DMS53 treated with DMSO at 0.1 percent for 48 hours (cell line): Measurements from ENCODE around the gene HTT-AS.

Experiments used
- DNase-seq: peaks from one replicate; lab custom pipeline; 2025; ENCODE audit not compliant: unreplicated experiment; lab: John Stamatoyannopoulos, UW

HTT-AS gene

DNA sequence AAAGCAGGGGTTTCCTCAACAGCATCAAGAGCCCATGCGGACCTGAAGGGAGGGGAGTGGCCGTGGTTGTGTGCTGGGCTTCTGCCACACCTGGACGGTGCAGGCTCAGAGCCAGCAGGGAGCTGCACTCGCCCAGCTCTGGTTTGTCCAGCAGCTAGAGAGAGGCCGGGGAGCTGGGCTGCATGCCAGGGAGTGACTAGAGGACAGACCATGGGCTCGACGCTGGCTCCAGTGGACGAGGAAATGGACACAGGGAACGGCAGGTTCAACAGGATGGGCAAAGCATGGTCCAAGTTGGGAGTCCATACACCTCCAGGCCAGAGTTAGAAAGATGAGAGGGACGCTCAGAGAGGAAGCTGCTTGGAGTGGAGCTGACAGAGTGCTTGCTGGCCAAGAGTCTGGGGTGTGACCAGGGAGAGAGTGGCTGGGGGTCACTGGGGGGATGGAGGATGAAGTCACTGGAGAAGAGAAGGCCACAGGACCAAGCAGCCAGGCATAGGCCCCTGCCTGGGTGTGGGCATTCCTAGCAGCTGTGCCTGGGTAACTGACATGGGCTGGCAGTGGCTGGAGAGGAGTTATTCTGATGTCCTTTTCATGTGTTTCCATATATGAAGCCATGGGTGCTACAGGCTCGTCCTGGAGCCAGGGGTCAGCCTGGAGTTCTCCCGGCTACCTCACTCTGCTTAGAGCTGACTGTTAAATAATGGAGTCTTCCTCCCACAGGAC, 42.8 kb downstream of the HTT-AS start:
- peak; percentile 29 for DNase-seq

DNA sequence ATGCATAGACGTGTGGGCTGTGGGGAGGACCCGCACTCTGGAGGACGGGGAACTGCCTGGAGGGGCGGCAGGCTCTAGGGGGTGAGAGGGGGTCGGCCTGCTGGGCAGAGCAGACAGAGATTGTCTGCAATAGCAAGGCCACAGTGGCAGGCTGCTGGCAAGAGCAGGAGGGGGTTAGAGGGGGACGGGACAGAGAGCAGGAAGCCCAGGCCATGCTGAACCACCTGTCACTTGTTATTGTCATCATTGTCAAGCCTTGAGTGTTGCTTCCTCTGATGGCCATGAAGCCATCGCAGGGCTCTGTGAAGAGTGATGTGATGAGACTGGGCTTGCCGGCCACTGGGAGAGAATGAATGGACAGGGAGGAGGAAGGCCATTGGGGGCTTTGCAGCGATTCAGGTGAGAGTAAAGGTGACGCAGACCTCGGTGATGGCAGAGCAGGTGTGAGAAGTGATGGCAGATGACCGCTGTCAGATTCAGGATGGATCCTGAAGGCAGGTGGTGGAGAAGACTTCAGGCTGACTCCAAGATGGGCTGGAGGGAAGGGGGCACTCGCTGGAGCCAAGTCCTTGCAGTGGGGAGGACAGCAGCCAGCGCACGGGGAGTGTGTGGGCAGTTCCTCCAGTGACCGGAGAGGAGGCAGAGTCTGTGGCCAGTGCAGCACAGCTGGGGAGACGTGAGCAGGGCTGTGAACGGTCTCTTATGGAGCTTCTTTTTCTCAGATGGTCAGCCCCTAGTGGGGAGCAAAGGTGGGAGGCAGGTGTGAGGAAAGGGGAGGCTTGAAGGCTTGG, 43.6 kb downstream of the HTT-AS start:
- no peak for DNase-seq

DNA sequence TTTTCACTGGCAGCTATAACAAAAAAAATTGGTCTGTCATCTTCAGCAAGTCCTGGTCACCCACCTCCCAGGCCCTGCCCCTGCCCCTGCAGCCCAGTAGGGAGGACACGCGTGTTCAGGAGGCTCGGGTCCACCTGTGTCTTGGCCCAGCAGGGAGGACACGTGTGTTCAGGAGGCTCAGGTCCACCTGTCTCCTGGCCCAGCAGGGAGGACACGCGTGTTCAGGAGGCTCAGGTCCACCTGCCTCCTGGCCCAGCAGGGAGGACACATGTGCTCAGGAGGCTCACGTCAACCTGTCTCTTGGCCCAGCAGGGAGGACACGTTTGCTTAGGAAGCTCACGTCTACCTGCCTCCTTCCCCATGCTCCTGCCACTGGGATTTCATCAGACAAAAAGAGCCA, 44.9 kb downstream of the HTT-AS start:
- no peak for DNase-seq

DNA sequence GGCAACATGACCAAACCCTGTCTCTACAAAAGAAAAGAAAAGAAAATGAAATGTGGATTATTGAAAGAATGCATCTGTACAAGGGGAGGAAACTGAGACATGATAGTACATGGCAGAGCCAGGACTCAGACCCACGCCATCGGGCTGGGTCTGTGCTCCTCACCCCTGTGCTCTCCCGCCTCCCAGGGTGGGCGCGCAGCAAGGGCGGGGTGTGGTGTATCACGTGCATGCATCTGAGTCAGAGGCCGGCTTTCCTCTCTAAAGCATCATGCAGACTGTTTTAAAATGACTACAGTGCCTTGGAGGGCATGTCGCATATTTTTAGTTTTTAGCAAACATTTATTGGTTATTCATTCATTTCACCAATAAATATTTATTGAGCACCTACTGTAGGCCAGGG, 47.8 kb downstream of the HTT-AS start:
- no peak for DNase-seq

DNA sequence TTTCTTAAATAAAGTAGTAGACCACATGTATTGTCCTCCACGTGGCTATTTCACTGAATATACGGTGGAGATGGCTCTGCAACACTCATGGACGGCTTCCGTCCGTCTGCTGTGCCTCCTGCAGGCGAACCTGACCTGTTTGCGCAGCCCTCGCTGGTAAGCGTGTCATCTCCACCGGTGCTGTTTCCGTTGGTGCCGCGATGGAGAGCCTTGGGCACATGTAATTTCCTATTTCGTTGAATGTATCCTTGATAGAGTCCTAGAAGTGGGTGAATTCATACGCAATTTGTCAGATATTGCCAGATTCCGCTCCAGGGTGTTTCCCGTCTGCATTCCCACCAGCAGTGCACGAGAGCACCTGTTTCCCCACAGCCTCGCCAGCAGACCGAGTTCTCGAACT, 48.5 kb downstream of the HTT-AS start:
- DNase-seq: no peak

DNA sequence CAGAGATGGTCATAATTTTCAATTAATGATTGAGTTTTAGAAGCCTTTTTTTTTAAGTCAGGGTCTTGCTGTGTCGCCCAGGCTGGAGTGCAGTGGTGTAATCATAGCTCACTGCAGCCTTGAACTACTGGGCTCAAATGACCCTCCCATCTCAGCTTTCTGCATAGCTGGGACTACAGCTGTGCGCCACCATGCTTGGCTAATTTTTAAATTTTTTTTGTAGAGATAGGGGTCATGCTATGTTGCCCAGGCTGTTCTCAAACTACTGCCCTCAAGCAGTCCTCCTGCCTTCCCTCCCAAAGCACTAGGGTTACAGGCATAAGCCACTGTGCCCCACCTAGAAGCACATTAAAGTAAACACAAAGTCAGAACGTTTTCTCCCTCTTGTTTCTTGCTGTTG, 51.7 kb downstream of the HTT-AS start:
- DNase-seq: no peak

DNA sequence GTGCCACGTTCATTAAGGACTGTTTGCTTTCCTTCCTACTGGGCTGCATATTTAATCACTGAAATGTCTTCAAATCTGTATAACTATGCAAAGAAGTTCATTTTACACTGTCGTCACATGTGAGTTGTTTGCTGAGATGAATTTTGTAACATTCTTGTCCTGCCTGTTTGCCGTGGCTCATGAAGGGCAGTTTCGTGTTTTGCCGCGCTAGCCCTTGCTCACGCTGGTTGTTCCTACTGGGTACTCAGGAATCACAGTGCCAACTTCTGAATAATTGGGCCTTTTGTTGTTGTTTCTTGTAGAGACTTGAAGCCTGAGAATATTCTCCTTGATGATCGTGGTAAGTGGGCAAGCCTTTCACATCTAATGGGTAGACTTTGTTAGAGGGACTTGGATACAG, 52.2 kb downstream of the HTT-AS start:
- DNase-seq: no peak

DNA sequence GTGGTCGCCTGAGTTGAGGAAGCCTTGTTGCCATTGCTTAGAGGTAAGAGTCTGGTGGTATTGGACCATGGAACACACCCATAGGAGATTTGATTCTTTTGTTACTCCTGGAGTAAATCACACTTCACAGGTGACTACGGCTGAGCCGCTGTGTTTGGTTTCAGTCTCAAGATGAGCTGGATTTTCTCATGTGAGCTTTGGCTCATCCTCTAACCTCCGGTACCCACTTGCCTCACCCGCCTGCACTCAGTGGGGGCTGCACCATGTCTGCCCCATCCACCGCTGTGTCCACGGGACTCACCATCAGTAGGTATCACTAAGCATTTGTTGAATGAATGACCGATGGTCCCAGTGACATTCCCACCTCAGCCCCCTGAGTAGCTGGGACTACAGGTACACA, 52.7 kb downstream of the HTT-AS start:
- DNase-seq: no peak

DNA sequence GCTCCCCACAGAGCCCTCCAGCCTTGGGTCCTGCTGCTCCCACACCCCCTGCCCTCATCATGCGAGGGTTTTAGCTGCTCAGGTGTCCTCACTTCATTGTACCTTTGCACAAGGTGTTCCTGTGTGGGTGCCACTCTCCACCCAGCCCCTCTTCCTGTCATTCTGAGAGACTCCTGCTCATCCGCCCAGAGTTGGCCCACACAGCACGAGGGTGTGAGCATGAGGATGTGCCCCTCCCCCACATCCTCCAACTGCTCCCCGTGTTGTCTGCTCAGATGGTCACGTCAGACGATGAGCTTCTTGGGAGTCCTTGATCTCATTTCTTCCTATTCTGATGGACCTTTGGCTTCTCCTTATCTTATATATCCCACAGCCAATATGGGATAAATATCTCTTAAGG, 53.2 kb downstream of the HTT-AS start:
- no peak for DNase-seq

DNA sequence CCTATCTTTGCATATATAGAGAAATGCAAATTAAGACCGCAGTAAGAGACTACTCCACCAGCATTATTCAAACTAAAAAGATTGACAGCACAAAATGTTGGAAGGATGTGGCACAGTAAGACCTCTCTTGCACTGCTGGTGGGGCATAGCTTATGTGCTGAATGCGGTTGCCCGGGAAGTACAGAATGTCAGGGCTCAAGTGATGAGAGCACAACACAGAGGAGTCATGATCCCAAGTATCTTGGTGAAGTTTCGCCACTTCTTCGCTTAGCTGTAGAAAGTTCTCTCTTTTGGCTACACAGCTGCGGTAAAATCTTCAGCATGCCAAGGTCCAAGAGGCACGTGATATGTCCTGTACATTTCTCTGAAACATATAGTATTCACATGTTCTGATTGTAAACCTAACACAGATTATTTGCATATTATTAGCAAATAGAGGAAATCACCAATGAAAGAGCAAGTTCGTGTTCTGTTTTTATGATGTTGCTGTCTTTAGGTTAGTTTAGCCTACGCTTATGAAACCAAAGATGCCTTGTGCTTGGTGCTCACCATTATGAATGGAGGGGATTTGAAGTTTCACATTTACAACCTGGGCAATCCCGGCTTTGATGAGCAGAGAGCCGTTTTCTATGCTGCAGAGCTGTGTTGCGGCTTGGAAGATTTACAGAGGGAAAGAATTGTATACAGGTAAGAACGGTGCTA, 55.0 kb downstream of the HTT-AS start:
- DNase-seq: no peak

DNA sequence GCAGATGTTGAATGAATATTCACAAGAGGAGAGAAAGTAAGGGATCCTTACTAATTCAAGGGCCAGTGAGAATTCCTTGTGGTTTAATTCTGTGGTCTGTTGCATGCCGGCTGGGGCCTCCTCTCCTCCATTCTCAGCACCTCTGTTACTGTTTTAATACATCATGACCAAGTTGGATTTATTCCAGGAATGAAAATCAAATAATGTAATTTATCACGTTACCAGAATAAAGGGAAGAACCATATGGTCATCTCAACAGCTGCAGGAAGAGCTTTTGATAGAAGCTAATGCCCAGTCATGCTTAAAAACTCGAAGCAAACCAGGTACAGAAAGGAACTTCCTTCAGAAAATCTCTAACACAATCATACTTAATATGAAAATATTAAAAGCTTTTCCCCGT, 56.8 kb downstream of the HTT-AS start:
- no peak for DNase-seq

DNA sequence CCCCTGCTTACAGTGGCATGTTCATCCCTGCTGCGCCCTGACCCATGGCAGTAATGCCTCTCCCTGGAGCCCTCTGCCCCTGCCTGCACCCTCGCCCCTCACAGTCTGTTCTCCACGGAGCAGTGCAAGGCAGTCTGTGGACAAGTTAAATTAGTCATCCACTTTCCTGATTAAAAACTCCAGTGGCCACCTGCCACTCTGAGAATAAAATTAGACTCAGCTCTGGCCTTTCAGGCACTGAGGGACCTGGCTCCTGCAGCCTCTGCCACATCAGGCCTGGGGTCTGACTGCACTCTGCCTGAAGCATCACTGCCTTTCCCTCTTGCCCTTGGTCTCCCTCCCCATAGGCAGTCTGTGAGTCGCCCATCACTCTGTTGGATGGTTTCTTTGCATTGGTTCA, 57.4 kb downstream of the HTT-AS start:
- DNase-seq: no peak

DNA sequence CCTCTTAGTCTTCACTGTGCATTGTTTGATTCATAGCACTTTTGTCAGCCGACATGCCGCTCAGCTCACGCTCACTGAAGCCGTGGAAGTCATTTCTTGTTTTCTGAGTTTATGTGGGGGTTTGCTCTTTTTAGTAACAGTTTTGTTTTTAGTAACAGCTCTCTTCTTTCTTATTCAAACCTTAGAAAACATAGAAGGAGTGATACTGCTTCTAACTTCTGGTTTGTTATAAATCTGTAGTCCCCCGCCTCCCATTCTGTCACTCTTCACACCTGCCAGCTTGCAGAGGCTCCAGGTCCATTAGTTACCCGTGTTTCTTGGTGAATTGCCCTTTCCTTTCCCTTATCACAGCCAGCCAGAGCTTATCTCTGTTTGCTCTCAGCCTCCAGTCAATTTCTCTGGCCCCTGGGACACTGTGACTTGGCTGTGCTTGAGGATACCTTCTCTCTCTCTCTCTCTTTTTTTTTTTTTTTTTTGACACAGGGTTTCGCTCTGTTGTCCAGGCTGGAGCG, 60.4 kb downstream of the HTT-AS start:
- no peak for DNase-seq
